ENCODE measurements around the gene LRRN4. TPM values are rescaled to one million over a fixed set of nuclear protein-coding genes. Genes with fewer than 3 reads are reported as not detected.

LRRN4 gene
- total and polyA plus RNA-seq, 2 experiments from 2014 or later, result 19.2 to 94.5 TPM

- H3K27ac ChIP-seq, result no peak overlapping the region
Measured at GRCh38 chr20:6100246-6100645, 46.4 kb upstream of the LRRN4 start.

GRCh38 chr20:6099819-6100218, 46.0 kb upstream of the LRRN4 start:
- no peaks in the 10 kb centered on the region for H3K36me3 ChIP-seq (replicated peaks; ENCODE audit: insufficient read depth, low read depth)
- no peaks in the 10 kb centered on the region for H3K9me3 ChIP-seq (ENCODE audit: low read depth)
- H3K4me1 ChIP-seq (ENCODE audit: insufficient read depth), result peaks cover 3% of the 10 kb centered on the region
- H3K27me3 ChIP-seq, result no peaks in the 10 kb centered on the region
- H3K27ac ChIP-seq, result no peak overlapping the region
- no peak overlapping the region for H2AFZ ChIP-seq
- no peaks in the 10 kb centered on the region for H3K79me2 ChIP-seq
- TF ChIP-seq CTCF (IDR thresholded peaks at IDR 0.05; ENCODE audit: poor library complexity), result no peak
- TF ChIP-seq EZH2 (IDR thresholded peaks at IDR 0.05; ENCODE audit: borderline replicate concordance), result no peak
- no peak for TF ChIP-seq EZH2phosphoT487 (IDR thresholded peaks at IDR 0.05; ENCODE audit: low read depth, severe bottlenecking, unreplicated experiment)
- H4K20me1 ChIP-seq (ENCODE audit: insufficient read depth, poor library complexity, severe bottlenecking), result no peaks in the 10 kb centered on the region
- H3K4me3 ChIP-seq, result no peak overlapping the region
- no peak for DNase-seq (ENCODE audit: low spot score)
- H3K4me2 ChIP-seq, result no peak overlapping the region
- no peaks in the 10 kb centered on the region for H3K9me2 ChIP-seq (replicated peaks; ENCODE audit: insufficient read depth)

More at GRCh38 chr20:6100246-6100645, 46.4 kb upstream of the LRRN4 start:
- Histone ChIP-seq H3K4me3 (no peak overlapping the region), H3K36me3 (replicated peaks; ENCODE audit: insufficient read depth, low read depth) (no peaks in the 10 kb centered on the region), H4K20me1 (ENCODE audit: insufficient read depth, poor library complexity, severe bottlenecking) (no peaks in the 10 kb centered on the region), H3K4me1 (ENCODE audit: insufficient read depth) (no peaks in the 10 kb centered on the region), H2AFZ (no peak overlapping the region), H3K27me3 (no peaks in the 10 kb centered on the region), H3K79me2 (no peaks in the 10 kb centered on the region), H3K4me2 (no peak overlapping the region), H3K9me2 (replicated peaks; ENCODE audit: insufficient read depth) (no peaks in the 10 kb centered on the region), H3K9me3 (ENCODE audit: low read depth) (no peaks in the 10 kb centered on the region)
- WGBS (ENCODE audit: low lambda C conversion rate, missing lambda C conversion rate), result 90% methylated on average over 2 of the region's 2 CpGs
- DNase-seq (ENCODE audit: low spot score), result no peak
- TF ChIP-seq EZH2 (IDR thresholded peaks at IDR 0.05; ENCODE audit: borderline replicate concordance) (no peak), CTCF (IDR thresholded peaks at IDR 0.05; ENCODE audit: poor library complexity) (no peak), EZH2phosphoT487 (IDR thresholded peaks at IDR 0.05; ENCODE audit: low read depth, severe bottlenecking, unreplicated experiment) (no peak)

GRCh38 chr20:6095409-6095808, 41.5 kb upstream of the LRRN4 start:
- Histone ChIP-seq H3K4me2 (no peak overlapping the region), H3K4me3 (no peak overlapping the region), H3K4me1 (ENCODE audit: insufficient read depth) (peaks cover 4% of the 10 kb centered on the region), H3K9me2 (replicated peaks; ENCODE audit: insufficient read depth) (no peaks in the 10 kb centered on the region), H4K20me1 (ENCODE audit: insufficient read depth, poor library complexity, severe bottlenecking) (no peaks in the 10 kb centered on the region), H3K79me2 (no peaks in the 10 kb centered on the region), H3K27me3 (no peaks in the 10 kb centered on the region), H3K27ac (peak overlapping the region; percentile 10), H3K9me3 (ENCODE audit: low read depth) (no peaks in the 10 kb centered on the region), H3K36me3 (replicated peaks; ENCODE audit: insufficient read depth, low read depth) (no peaks in the 10 kb centered on the region), H2AFZ (no peak overlapping the region)
- TF ChIP-seq EZH2phosphoT487 (IDR thresholded peaks at IDR 0.05; ENCODE audit: low read depth, severe bottlenecking, unreplicated experiment), result no peak
- TF ChIP-seq EZH2 (IDR thresholded peaks at IDR 0.05; ENCODE audit: borderline replicate concordance), result no peak
- TF ChIP-seq CTCF (IDR thresholded peaks at IDR 0.05; ENCODE audit: poor library complexity), result no peak
- WGBS (ENCODE audit: low lambda C conversion rate, missing lambda C conversion rate), result 73% methylated on average over 5 of the region's 5 CpGs
- DNase-seq (ENCODE audit: low spot score), result no peak

GRCh38 chr20:6094565-6094964, 40.7 kb upstream of the LRRN4 start:
- Histone ChIP-seq H3K79me2 (no peaks in the 10 kb centered on the region), H2AFZ (no peak overlapping the region), H3K36me3 (replicated peaks; ENCODE audit: insufficient read depth, low read depth) (no peaks in the 10 kb centered on the region), H3K27me3 (no peaks in the 10 kb centered on the region), H3K4me3 (no peak overlapping the region), H4K20me1 (ENCODE audit: insufficient read depth, poor library complexity, severe bottlenecking) (no peaks in the 10 kb centered on the region), H3K4me1 (ENCODE audit: insufficient read depth) (peaks cover 4% of the 10 kb centered on the region), H3K9me2 (replicated peaks; ENCODE audit: insufficient read depth) (no peaks in the 10 kb centered on the region), H3K9me3 (ENCODE audit: low read depth) (no peaks in the 10 kb centered on the region), H3K27ac (peak overlapping the region; percentile 10), H3K4me2 (no peak overlapping the region)
- 82% methylated on average over 4 of the region's 4 CpGs for WGBS (ENCODE audit: low lambda C conversion rate, missing lambda C conversion rate)
- TF ChIP-seq EZH2phosphoT487 (IDR thresholded peaks at IDR 0.05; ENCODE audit: low read depth, severe bottlenecking, unreplicated experiment), result no peak
- DNase-seq (ENCODE audit: low spot score), result no peak

Measured in hepatocyte (in vitro differentiated cells).